Measurements from ENCODE around the gene NTNG2.

Gene NTNG2

DNA sequence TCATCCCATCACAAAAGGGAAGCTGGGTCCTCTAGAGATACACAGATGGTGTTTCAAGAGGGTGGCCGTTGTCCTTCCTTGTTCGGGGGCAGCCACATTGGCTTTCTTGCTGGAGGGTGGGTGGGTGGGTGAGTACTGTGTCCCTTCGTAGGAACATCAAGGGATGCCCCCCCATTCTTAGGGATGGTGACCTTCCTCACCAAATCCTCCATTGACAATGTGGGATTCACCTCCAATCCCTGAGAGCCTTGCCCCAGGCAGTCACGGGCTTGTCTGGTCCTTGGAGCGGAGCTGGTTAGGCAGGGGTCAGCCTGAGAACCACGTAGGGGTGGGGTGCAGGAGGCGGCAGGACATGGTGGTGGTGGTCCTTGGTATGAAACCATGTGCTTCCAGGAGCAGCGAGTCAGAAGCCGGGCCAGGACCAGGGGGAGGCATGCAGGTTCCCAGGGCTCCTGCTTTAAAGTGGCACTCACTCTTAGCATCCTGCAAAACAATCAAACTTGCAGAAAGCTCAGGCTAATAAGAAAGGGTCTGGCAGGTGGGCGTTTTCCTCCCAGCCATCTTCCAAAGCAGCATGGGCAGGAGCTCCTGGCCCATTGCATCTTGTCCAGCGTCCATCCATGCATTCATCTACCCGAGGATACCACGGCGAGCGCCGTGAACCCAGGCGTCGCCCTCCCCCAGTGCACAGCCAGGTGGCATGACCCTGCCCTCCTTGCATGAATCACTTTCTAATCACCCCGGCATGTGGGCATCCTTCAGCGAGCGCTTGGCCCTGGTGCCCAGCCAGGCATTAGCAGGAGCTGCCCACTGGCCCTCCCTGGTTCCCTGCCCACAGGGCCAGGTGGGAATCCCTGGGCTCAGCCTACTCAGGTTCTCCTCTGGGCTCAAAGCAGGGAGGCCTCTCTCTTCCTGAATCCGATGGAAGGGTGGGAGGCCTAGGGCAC is 76.4 kb downstream of the NTNG2 start:
- DNase-seq, result no peak

DNA sequence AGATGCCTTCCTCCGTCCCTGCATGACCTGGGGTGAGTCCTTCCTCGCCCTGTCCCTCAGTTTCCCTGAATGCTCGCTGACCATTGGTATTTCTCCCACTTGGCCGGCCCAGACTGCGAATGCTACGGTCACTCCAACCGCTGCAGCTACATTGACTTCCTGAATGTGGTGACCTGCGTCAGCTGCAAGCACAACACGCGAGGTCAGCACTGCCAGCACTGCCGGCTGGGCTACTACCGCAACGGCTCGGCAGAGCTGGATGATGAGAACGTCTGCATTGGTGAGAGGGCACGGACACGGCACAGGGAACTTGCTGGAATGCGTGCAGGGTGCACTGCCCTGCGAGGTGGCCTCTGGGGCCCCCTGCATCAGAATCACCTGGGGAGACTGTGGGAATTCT is 77.1 kb downstream of the NTNG2 start:
- no peak for DNase-seq

DNA sequence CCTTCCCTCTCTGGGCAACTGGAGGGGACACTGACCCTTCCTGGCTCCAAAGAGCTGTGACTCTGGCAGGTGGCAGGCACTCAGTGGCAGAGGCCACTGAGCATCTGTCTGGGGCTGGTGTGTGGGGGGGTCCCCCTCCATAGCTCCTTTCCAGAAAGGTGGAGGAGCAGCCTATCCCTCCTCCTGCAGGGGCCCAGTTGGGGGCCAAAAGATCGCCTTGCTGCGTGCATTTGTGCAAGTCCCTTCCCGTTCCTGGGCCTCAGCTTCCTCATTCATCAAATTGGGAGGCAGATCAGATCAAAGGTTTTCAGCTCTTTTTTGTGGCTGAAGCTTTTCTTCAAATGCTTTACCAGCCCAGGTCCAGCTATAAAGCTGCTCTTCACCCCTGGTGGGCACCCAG is 77.7 kb downstream of the NTNG2 start:
- no peak for DNase-seq

DNA sequence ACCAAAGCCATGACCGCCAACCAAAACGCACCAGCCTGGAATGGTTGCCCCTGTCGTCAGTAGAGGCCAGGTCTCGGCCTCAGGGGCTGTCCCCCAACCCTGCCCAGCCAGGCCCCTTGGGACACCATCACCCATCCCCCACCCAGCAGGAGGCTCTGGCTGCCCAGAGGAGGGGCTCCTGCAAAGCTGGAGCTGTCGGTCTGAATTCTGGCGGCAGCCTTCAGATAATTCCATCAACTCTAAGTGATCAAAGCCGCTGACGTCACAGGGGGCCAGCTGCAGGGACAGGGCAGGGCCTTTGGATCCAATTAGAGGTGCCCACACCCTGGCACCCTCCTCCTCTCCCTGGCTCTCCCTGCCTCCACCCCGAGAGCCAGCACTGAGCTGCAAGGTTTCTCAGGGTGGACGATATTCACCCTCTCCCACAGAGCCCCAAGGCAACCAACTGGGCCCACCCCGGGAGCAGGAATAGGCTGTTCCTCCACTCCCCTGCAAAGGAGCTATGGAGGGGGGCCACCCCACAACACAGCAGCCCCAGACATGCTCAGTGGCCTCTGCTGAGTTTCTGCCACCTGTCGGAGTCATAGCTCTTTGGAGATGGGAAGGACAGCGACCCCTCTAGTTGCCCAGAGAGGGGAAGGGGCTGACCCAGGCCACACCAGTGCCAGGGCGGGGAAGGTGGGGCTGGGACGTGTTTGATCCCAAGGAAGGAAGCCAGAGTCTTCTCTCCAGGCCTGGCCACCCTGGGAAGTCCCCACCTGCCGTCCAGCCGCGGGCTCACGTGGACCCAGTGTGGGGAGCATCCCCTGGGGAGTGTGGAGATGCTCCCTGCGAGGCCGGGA is 78.4 kb downstream of the NTNG2 start:
- DNase-seq, result no peak

DNA sequence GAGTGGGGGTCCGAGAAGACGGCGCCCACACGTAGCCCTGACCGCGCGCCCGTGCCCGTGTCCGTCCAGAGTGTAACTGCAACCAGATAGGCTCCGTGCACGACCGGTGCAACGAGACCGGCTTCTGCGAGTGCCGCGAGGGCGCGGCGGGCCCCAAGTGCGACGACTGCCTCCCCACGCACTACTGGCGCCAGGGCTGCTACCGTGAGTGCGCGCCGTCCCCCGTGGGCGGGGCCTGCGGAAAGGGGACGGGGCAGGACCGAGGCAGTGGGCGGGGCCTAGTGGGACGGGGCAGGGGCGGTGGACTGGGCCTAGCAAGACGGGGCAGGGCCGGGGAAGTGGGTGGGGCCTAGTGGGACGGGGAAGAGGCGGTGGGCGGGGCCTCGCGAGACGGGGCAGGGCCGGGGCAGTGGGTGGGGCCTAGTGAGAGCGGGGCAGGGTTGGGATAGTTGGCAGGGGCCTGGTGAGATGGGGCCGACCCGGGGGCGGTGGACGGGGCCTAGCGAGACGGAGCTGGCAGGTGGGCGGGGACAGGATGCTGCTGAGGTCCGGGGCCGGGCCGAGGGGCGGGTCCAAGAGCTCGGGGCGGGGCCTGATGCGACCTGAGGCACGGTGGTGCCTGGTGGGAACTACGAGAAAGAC is 79.1 kb downstream of the NTNG2 start:
- DNase-seq, result peak; percentile 77

DNA sequence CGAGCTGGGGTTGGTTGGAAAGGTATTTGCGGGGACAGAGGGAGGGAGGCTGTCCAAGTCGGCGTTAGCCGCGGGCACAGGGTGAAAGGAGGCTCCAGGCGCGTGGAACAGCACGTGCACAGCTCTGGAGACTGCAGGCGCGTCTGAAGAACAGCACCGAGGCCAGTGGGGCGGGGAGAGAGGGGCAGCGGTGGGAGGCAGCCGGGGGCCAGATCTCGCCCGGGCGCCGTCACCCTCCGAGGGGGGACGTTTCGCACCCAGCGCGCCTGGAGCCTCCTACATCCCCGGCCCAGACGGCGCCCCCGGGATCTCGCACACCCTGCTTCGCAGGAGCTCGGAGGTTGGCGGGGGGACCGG is 79.6 kb downstream of the NTNG2 start:
- DNase-seq, result no peak

DNA sequence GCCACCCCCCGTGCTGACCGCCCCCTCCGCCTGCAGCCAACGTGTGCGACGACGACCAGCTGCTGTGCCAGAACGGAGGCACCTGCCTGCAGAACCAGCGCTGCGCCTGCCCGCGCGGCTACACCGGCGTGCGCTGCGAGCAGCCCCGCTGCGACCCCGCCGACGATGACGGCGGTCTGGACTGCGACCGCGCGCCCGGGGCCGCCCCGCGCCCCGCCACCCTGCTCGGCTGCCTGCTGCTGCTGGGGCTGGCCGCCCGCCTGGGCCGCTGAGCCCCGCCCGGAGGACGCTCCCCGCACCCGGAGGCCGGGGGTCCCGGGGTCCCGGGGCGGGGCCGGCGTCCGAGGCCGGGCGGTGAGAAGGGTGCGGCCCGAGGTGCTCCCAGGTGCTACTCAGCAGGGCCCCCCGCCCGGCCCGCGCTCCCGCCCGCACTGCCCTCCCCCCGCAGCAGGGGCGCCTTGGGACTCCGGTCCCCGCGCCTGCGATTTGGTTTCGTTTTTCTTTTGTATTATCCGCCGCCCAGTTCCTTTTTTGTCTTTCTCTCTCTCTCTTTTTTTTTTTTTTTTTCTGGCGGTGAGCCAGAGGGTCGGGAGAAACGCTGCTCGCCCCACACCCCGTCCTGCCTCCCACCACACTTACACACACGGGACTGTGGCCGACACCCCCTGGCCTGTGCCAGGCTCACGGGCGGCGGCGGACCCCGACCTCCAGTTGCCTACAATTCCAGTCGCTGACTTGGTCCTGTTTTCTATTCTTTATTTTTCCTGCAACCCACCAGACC is 80.2 kb downstream of the NTNG2 start:
- DNase-seq, result no peak

DNA sequence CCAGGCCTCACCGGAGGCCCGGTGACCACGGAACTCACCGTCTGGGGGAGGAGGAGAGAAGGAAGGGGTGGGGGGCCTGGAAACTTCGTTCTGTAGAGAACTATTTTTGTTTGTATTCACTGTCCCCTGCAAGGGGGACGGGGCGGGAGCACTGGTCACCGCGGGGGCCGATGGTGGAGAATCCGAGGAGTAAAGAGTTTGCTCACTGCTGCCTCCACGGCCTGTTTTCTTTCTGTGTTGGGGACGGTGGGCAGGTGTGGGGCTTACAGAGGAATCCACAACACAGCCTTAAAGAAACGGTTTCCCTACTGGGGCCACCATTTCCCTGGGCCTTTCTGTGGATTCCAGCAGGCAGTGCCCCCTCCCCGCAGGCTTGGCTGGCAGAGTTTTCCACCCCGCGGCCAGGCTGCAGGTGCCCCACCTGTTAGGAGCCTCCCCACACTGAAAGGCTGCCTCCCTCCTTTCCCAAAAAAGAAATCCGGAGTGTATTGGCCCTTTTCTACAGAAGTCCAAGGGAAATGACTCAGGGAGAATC is 80.8 kb downstream of the NTNG2 start:
- DNase-seq, result no peak

DNA sequence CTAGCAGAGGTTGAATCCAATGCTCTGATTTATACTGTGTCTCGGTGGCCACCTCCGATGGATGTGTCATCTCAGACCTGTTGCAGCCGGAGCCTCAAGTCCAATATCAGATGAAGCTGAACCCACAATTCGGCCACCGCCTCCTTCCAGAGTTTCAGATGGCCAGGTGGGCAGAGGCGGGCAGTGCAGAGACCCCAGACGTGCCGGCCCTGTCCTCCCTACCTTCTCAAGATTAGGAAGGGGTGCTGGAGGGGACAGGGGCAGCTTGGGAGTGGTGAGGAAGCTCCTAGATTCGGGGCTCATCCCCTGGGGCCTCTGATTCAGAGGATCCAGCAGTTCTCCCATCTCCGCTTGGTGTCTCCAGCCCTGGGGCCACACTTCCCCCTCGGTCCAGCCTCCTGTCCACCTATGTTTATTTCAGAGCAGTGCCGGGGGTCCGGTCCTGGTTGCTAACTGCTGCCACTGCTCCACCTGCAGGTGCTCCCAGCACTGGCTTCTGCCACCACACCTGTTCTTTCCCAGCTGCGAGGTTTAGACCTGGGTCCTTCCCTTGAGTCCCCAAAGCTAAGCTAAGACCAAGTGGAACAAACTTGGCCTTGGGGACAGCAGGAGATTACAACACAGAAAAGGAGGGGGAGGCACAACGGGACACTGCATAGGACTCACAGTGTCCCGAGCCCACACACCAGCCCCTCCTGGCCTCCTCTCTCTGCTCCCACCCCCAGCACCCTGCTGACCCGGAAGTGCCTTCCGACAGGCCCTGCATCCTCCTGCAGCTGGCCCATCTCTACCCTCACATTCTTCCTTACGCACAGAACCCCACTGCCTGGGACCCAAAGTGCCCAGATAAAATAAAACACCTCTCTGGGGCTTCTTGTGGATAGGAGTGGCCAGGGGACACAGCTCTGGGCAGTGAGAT is 81.6 kb downstream of the NTNG2 start:
- no peak for DNase-seq

DNA sequence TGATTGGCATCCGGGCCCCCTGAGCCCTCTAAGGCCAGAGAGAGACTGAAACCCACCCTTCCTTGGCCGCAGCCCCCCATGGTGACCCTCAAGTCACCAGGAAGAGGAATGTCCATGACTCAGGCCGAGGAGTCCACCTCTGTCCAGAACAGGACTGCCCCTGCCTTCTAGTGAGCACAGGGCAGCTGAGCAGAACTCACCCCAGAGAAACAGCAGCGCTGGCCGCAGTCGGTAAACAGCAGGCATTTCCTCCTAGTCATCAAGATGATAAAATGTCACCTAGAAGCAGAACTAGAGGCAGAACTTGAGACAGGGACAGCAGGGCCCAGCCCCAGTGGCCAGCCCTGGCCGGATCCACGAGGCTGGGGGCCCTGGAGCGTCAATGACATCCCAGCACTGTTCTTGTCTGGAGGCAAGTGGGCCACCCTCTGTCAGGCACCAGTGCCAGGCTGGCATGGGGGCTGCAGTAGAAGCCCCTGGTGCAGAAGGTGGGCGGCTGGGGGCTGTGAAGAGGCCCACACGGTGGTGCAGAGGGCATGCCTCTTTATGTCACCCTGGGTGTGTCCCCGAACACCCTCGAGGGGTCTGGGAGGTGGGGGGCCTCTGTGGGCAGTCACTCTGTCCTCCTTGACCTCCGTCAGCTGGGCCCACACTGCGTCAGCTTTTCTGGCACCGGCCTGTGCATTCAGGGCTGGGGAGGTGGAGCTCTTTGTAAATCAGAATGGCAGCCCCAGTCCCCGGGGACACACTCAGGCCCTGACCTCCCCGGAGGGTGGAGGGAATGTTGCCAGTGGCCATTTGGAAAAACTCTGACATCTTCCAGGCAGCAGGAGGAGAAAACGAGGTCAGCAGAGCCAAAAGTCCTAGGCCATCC is 83.0 kb downstream of the NTNG2 start:
- no peak for DNase-seq

DNA sequence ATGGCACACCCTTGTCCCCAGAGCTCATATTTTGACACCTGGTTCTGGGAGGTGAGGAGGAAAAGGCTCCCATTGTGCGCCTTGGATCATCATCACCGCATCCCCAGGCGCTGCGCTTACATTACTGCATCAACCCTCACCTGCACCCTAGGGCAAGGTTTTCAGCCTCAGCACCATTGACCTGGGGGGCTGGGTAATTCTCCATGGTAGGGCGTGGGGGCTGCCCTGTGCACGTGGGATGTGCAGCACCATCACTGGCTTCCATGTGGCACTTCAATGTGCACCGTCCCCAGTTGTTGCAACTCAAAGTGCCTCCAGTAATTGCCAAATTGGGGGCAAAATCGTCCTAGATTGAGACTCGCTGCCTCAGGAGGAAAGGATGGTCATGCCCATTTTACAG is 83.6 kb downstream of the NTNG2 start:
- no peak for DNase-seq

DNA sequence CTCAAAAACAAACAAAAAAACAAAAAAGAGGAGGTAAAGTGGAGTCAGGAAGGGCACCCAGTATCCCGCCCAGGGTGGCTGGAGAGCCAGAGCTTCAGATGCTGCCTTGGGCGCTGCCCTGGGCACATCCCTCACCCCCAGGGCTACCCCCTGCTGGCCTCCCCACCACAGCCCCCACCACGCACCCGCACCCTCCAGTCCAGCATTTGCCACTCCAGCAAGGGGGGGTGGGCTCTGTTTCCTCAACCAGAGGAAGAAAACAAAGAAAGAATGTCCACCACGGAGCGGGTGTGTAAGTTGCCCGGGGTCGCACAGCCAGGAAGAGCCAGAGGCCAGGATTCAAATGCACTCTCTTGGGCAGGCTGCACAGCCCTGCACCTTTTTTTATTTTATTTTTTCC is 86.1 kb downstream of the NTNG2 start:
- DNase-seq, result no peak

DNA sequence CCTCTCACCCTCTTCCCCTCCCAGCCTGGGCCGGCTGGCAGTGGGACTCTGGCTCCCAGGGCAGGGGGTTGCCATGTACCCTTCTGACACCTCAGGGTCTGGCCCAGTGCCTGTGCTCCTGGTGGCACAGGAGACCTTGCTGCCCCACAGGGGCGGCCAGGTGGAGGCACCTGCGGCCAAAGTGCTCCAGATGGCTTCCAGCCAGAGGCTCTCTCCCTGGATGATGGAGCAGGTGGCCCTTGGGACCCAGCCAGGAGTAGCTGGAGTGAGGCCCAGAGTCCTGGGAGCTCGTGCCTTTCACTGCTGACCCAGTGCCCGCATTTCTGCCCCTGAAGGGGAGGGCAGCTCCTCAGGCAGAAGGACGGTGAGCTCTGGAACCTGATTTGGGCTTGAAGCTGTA is 87.3 kb downstream of the NTNG2 start:
- DNase-seq, result no peak

DNA sequence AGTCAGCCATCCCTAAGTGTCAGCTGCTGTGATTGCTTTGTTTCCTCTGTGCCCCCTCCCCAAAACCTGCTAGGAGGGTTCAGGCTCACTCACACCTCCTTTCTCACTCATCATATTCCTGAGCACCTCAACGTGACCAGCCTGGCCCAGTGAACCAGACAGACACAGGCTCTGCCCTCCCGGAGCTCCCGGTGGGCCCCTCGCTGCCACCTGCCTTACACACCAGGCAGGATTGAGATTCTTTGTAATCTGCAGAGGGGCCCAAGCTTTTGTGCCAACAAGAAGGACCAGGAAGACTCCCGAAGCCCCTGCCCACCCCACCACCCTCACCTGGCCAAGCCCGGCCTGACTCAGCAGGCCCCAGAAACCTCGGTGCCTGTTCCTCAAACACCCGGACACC is 87.8 kb downstream of the NTNG2 start:
- DNase-seq, result no peak

DNA sequence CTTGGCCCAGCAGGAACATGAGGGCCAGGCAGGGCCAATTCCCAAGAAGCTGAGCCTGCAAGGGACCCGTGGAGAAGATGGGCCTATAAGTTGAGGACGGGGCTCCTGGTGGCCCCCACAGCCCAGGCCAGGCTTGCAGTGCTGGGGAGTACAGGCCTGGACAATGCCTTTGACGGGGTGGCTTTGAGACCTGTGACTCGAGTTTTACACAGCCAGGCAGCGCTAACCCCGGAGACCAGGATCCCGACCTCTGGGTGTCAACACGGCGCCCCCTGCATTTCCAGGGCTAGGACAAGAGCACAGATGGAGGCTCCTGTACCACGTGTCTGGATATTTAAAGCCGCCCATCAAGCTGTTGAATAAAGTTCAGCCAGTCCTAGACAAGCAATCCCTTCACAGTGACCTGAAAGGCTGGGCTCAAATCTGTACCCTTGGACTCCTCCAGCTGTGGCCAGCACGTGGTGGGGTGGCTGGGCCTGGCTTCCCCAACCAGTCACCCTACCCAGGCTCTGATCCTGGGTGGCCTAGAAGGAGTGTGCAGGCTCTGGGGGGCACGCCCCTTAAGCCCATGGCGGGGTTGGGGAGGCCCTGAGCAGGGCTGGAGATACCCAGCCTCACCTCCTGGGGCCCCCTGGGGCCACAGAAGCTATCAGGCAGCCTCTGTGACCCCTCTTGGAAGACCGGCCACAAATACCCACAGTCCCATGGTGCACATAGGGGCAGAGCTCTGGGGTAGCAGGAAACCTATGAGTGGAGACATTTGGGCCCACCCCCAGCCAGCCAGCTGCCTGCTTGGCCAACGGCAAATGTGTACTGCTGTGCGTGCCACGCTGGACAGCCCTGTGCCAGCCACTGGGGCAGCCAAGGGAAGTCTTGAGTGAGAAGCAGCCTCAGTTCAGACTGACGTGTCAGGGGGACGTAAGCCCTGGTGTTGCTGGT is 88.7 kb downstream of the NTNG2 start:
- DNase-seq, result no peak

DNA sequence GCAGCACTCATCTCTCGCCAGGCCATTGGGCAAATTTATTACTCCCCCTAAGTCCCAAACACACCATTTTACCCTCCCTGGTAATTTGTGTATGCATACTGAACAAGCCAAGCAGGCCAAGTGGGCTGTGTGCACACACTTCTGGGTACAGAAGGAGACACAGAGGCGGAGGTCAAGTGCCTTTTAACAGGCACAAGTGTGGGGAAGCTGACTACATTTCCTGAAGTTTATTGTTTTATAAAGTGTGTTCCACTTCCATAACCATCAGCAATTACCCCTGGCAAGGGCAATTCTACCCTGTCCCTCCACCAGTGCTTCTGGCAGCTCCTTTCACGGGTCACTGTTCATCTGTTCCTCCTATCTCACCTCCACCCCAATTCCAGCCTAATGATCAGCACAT is 99.0 kb downstream of the NTNG2 start:
- DNase-seq, result no peak

DNA sequence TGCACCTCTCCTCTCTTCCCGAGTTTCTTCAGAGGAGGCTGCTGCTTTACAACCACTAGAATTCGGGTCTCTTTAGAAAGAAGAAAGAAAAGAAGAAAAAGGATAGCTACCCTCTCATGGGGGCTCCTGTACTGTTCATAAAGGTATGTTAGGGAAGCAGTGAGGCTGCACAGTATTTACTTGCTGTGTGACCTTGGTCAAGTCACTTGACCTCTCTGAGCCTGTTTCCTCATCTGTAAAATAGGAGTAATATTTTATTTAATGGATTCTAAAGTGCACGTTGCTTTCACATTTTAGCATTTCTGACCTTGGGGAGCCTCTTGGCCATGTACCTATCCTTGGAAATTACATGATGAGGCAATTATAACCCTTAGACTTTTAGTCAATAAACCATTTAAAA is 104.2 kb downstream of the NTNG2 start:
- no peak for DNase-seq

DNA sequence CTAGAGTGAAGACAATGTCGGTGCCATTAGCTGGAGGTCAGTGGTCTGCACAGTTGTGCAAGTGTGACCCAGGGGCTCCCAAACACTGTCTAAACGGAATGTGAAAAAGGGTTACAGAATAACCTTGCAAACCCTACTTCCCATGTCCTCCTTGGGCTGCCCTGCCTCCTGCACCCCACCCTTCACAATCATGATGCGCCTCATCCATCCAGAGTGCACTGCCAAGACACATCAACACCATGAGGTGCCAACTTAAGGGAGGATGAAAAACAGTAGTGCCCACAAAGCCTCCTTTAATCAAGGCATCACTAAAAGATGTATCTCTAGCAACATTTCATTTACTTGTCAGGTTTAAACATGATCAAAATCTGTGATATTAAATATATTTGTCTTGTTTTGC is 105.8 kb downstream of the NTNG2 start:
- DNase-seq, result no peak

DNA sequence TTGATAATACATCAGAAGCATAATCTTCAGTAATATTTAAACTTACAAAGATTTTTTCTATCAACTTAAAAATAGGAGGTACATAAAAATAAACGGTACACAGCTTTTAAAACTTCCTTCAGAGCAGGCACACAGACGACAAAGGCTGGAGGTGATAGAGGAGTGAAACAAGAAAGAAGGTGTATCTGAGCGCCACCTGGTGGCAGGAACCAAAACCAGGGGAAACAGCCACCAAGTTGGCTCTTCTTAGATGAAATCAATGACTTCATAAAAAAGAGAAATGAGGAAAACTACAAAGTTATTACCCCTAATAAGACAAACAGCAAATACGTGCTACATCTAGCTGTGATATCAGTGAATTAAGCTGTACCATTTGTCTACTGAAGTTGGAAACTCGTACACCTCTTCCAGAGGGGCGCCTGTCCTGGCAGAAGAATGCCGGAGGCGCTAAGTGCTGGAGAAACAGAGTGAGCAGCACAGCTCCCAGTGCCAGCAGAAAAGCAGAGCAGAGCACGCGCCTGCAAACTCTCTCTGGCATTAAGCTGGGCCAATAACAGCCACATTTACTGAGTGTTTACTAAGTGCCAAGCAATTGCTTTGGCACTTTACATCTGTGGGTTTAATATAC is 107.0 kb downstream of the NTNG2 start:
- peak; percentile 58 for DNase-seq

Measured in fibroblast of upper back skin (primary cell).